Gastroesophageal sphincter (tissue), 4 donors: ENCODE measurements around the gene HYI. TPM values are rescaled to one million over a fixed set of nuclear protein-coding genes. Genes with fewer than 3 reads are reported as not detected.
A peak's percentile ranks its signal among the peaks of the same experiment; 100 is the strongest.

Experiments
- ATAC-seq: fragments of 150-250 bp; one replicate; pipeline ENCODE4 v1.9.1; 2016; ENCODE audit warnings: mild to moderate bottlenecking, moderate library complexity
- H3K27ac ChIP-seq, 4 donors: fragments of 200-600 bp; sonication (generic) in 3 of 4; 1 replicate in 3 of 4; 2 replicates in 1 of 4; pipeline ENCODE4 v1.5.1; 2016 to 2019
- H3K27me3 ChIP-seq: fragments of 200-600 bp; sonication (generic); one replicate; pipeline ENCODE4 v1.5.1; 2019
- H3K36me3 ChIP-seq, 2 donors: fragments of 200-600 bp; sonication (generic); one replicate each; pipeline ENCODE4 v1.5.1; 2019; ENCODE audit warnings: control low read depth in 1 of 2
- H3K4me1 ChIP-seq, 3 donors: fragments of 200-600 bp; sonication (generic); 1 replicate in 2 of 3; 2 replicates in 1 of 3; pipeline ENCODE4 v1.5.1; 2016 to 2019; ENCODE audit warnings: control low read depth in 2 of 3
- H3K4me3 ChIP-seq, 2 donors: fragments of 200-600 bp; sonication (generic); one replicate each; pipeline ENCODE4 v1.5.1; 2019; ENCODE audit warnings: mild to moderate bottlenecking in 1 of 2, moderate library complexity in 1 of 2
- H3K9me3 ChIP-seq, 3 donors: fragments of 200-600 bp; sonication (generic); one replicate each; pipeline ENCODE4 v1.5.1; 2017 to 2019; ENCODE audit warnings: control low read depth in 2 of 3
- EP300 ChIP-seq: sonication (generic); formaldehyde crosslinking; IDR thresholded peaks from one replicate; pipeline ENCODE4 v1.6.1; 2017; ENCODE audit warnings: antibody characterized with exemption, mild to moderate bottlenecking
- POLR2A ChIP-seq, 2 donors: fragments of 450-650 bp; IDR thresholded peaks; one replicate each; pipeline ENCODE4 v1.6.1; 2017; ENCODE audit warnings: antibody characterized with exemption in 2 of 2, mild to moderate bottlenecking in 2 of 2, moderate library complexity in 1 of 2
- POLR2AphosphoS5 ChIP-seq: sonication (generic); formaldehyde crosslinking; IDR thresholded peaks from one replicate; pipeline ENCODE4 v1.6.1; 2017; ENCODE audit warnings: antibody characterized with exemption
- WGBS, 2 donors: methylation state at CpG; one replicate each; pipeline ENCODE4 v1.1.5; 2018; ENCODE audit warnings: low coverage in 1 of 2; 5-methylcytosine and 5-hydroxymethylcytosine counted together
- total RNA-seq, 4 donors: library from RNA; depleted of rRNA; stranded (reverse); fragments of >200 nt; gene quantifications; one replicate each; pipeline ENCODE4 v1.1.0, GENCODE V29; 2016
- TF ChIP-seq, protein P1 (sequence below), 4 experiments: fragments of 200-600 bp in 2 of 4; fragments of 450-650 bp in 2 of 4; sonication (generic) in 1 of 4; IDR thresholded peaks; one replicate each; pipeline ENCODE4 v1.5.1; 2017 to 2019; ENCODE audit warnings: antibody characterized with exemption in 4 of 4, mild to moderate bottlenecking in 2 of 4, moderate library complexity in 2 of 4

The HYI gene
- total RNA-seq, 4 donors from 2014 or later, result 29.4 to 116 (median 50.8) TPM

DNA sequence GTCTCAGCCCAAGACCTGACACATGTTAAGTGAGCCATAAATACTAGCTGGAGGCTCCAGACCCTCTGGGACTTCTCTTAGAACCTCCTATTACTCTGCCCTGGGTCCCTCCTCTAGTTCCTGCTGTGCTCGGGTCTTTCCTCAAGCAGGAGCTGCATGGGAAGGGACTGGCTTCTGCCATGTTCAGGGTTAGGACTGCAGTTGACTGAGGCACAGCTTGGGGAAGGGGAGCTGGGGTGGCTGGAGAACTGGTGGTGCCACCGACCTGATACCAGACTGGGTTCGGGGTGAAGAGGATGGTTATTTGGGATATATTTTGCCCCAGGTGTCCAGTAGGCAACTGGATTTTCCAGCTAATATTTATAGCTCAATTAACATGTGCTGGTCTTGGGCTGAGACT is 15.7 kb downstream of the HYI start:
- no peak for ATAC-seq
- peaks cover 0 to 97% of the 10 kb centered on the region in 2 donors for H3K36me3 ChIP-seq
- H3K4me1 ChIP-seq, result peaks cover 0 to 23% (median 9%) of the 10 kb centered on the region in 3 donors
- no peaks in the 10 kb centered on the region for H3K27me3 ChIP-seq
- 80 to 100% methylated on average over 2 to 3 of the region's 3 CpGs for WGBS, 2 donors
- no peak overlapping the region for H3K4me3 ChIP-seq
- TF ChIP-seq EP300 (no peak), POLR2AphosphoS5 (no peak), POLR2A (IDR thresholded peaks at IDR 0.05) (no peak)
- TF ChIP-seq, protein P1, sequence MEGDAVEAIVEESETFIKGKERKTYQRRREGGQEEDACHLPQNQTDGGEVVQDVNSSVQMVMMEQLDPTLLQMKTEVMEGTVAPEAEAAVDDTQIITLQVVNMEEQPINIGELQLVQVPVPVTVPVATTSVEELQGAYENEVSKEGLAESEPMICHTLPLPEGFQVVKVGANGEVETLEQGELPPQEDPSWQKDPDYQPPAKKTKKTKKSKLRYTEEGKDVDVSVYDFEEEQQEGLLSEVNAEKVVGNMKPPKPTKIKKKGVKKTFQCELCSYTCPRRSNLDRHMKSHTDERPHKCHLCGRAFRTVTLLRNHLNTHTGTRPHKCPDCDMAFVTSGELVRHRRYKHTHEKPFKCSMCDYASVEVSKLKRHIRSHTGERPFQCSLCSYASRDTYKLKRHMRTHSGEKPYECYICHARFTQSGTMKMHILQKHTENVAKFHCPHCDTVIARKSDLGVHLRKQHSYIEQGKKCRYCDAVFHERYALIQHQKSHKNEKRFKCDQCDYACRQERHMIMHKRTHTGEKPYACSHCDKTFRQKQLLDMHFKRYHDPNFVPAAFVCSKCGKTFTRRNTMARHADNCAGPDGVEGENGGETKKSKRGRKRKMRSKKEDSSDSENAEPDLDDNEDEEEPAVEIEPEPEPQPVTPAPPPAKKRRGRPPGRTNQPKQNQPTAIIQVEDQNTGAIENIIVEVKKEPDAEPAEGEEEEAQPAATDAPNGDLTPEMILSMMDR (IDR thresholded peaks at IDR 0.05), result no peak
- no peak overlapping the region for H3K27ac ChIP-seq
- H3K9me3 ChIP-seq, result no peaks in the 10 kb centered on the region

DNA sequence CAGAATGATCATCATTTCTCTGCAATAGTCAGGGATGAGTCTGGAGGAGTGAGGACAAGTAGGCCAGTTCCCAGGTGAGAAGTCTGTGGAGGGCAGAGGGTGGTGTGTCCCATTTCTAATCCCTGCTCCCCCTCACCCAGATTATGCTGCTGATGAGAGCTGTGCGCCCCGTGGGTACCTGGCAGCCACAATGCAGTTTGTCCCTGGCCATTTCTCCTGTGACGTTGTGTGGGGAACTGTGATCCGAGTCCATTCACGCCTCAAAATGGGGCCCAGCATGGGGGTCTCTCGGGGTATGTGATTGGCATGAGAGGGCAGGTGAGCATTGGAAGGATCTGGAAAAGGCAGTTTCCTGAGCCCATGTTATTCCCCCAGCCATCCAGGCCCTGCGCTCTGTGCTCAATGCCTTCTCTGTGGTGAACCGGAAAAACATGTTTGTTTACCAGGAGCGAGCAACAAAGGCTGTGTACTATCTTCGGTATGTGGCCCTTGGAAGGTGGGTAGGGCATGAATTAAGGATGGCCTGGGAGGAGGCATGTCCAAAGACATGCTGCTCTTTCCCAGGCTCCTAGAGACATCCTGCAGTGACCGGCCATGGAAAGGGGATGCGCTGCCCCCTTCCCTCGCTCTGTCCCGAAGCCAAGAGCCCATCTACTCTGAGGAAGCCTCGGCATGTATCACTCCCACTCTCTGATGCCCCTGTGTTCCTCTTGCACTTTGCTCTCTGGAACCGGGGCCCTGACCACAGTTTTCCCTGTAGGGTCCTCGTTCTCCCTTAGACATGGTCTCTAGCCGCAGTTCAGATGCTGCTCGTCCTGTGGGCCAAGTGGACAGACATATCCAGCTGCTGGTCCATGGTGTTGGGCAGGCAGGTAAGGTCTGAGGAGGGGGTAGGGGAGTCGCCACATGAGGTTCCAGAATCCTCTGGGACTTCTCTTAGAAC is 16.4 kb downstream of the HYI start:
- WGBS, 2 donors, result no CpG with 5 or more reads among the region's 20 CpGs

DNA sequence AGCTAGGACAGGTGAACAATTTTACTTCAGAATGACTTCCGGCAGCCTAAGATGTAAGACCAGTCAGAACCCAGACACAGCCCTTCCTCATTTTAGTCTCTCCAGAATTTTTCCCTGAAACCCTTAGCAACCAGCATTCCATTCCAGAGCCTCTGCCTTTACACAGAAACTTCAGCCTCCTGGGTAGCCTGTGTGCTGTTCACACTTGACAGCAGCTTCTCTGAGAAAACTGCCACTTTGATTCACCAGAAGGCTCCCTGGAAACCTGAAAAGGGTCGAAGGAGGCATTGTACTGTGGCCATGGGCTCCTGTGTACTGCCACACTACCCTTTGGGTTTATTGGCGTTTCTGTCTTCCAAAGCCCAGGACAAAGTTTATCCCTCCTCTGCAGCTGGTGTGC is 17.4 kb downstream of the HYI start:
- no peak for TF ChIP-seq EP300
- TF ChIP-seq POLR2AphosphoS5, result no peak
- TF ChIP-seq, protein P1 (IDR thresholded peaks at IDR 0.05), result no peak
- no peak for TF ChIP-seq POLR2A (IDR thresholded peaks at IDR 0.05)
- H3K27ac ChIP-seq, result peak overlapping the region in 2 of 4 donors; percentile 75 to 80
- 93% methylated on average over 3 of the region's 3 CpGs; no CpG with 5 or more reads in 1 of the 2 donors for WGBS, 2 donors
- H3K4me3 ChIP-seq, result no peak overlapping the region
- no peak for ATAC-seq
- H3K9me3 ChIP-seq, result no peaks in the 10 kb centered on the region
- no peaks in the 10 kb centered on the region for H3K27me3 ChIP-seq
- H3K4me1 ChIP-seq, result peaks cover 0 to 23% (median 9%) of the 10 kb centered on the region in 3 donors
- H3K36me3 ChIP-seq, result peaks cover 0 to 97% of the 10 kb centered on the region in 2 donors

More for the DNA sequence above, 16.4 kb downstream of the HYI start:
- Histone ChIP-seq H3K4me1 (peaks cover 0 to 23% (median 9%) of the 10 kb centered on the region in 3 donors), H3K9me3 (no peaks in the 10 kb centered on the region), H3K36me3 (peaks cover 0 to 97% of the 10 kb centered on the region in 2 donors), H3K4me3 (no peak overlapping the region), H3K27me3 (no peaks in the 10 kb centered on the region), H3K27ac (peak overlapping the region in 2 of 4 donors; percentile 75 to 80)
- ATAC-seq, result no peak
- TF ChIP-seq, protein P1 (IDR thresholded peaks at IDR 0.05), result no peak
- no peak for TF ChIP-seq POLR2A (IDR thresholded peaks at IDR 0.05)
- TF ChIP-seq POLR2AphosphoS5, result no peak
- no peak for TF ChIP-seq EP300

DNA sequence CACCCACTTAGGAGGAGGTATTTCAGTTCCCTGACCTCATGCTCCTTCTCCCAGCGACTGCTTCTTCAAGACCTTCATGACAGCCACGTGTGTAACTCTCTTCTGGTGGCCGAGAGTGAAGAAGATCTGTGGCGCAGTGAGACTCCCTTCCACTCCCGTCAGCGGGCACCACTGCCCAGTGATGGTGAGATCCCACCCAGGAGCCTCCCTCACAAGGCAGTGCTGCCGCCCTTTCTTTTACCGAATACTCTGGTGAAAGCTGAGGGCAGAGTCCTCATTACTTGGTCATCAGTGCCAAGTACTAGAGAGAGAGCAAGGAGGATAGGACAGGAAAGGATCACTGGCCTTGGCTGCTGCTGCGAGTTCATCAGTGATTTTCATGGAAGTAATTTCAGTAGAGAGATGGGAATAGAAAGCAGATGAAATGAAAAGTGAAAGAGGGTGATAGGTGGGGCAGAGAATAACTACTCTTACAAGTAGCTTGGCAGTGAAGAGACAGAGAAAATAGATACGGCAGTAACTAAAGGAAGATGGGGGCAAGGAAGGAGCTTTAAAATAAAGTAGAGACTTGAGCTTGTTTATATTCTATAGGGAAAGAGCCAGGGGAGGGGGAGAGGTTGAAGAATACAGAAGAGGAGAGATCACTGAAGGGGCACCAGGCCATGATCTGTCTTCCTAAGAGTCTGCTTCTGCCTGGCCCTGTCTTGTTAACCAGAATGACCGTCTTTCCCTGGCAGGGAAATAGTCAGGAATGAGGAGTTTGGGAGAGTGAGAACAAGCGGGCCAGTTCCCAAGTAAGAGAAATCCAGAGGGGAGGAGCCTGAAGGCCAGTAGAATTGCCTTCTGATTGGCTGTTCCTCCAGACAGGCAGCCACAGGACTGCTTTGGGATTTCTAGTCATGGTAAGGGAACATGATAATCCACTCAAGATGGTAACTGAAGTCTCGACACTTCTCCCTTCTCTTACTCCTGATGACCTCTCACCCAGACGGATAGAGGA is 18.3 kb downstream of the HYI start:
- H3K36me3 ChIP-seq, result peaks cover 0 to 97% of the 10 kb centered on the region in 2 donors
- H3K27me3 ChIP-seq, result no peaks in the 10 kb centered on the region
- peaks cover 0 to 23% (median 9%) of the 10 kb centered on the region in 3 donors for H3K4me1 ChIP-seq
- ATAC-seq, result peak; percentile 93
- H3K4me3 ChIP-seq, result no peak overlapping the region
- 54 to 58% methylated on average over 10 to 14 of the region's 14 CpGs for WGBS, 2 donors
- no peaks in the 10 kb centered on the region for H3K9me3 ChIP-seq
- no peak for TF ChIP-seq POLR2A (IDR thresholded peaks at IDR 0.05)
- TF ChIP-seq, protein P1 (IDR thresholded peaks at IDR 0.05), result no peak
- no peak for TF ChIP-seq EP300
- peak; percentile 63 for TF ChIP-seq POLR2AphosphoS5
- H3K27ac ChIP-seq, result peak overlapping the region; percentile 45 to 80 (median 74)
